Activated T-cell treated with anti-CD3 and anti-CD28 coated beads, Interleukin-2, amount 50 U/mL, for 1 hour (primary cell): ENCODE results near the gene CEP170B.
"Not testable (repeated sequence)": the region's sequence is repeated elsewhere in the genome, so short reads cannot be mapped to it uniquely, and the experiment has no call there.

ENCODE experiments used
- DNase-seq: peaks from one replicate; pipeline ENCODE4 v3.0.0-alpha.2; 2020

CEP170B gene

DNA sequence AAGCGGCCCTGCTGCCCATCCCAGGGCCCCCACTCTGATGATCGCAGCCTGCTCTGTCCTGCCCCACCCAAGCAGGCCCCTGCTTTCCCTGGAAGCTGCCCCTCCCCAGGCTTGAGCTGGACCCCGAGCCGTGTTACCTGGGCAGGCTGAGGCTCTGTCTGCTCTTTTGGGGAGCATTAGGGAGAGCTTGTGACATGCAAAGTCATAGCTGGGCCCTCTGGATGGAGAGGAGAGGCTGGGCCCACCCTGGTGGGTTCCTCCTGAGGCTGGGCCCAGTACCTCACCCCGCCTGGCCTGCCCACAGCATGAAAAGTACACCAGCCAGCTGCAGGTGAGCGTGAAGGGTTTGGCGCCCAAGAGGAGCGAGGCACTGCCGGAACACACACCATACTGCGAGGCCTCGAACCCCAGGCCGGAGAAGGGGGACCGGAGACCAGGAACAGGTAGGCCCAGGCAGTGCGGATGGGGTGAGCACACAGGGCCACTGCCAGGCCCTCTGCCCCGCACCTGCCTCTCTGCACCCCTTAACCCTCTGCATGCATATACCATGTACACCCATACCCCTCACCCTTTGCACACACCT, 15.0 kb downstream of the CEP170B start:
- DNase-seq: no peak

DNA sequence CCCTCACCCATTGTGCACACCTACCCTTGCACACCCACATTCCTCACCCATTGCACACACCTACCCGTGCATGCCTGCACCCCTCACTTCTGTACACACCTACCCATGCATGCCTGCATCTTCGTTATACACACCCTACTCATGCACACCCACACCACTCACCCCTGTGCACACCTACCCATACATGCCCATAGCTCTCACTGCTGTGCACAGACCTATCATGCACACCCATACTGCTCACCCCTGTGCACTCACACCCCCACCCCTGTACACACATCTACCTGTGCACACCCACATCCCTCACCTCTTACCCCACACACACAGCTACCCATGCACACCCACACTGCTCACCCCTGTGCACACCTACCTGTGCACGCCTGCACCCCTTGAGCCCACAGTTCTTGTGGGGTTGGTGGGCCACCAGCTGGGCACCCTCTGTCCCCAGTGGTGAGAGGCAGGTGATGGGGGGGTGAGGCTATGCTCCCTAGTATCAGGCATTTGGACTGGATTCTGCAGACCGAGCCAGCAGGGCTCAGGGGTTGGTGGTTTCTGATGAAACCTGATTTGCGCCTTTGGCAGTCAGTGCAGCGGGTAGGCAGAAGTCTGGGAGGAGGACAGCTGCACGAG, 15.6 kb downstream of the CEP170B start:
- DNase-seq: no peak

DNA sequence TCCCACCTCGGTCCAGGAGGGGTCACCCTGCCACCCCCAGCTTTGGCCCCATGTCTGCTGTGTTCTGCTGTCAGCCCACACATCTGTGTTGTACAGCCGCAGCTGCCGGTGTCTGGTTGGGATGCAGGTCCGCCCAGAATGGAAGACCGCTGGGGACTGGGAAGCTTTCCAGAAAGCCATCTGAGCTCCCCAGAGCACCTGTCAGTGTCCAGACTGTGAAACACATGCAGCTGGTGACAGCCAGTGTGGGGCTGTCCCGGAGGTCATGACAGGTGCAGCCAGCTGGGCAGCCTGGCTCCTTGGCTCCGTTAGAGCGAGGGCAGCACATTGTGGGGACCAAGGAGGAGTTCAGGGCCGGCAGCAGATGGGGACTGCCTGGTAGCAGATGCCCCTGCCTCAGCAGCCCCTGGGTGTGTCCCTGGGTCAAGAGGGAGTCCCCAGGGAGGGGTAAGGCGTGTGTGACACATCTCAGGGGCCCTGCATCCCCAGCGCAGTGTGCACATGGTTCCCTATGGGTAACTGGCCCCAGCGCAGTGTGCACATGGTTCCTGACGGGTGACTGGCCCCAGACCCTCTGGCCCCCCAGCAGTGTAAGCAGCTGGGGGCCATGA, 16.4 kb downstream of the CEP170B start:
- DNase-seq: no peak

DNA sequence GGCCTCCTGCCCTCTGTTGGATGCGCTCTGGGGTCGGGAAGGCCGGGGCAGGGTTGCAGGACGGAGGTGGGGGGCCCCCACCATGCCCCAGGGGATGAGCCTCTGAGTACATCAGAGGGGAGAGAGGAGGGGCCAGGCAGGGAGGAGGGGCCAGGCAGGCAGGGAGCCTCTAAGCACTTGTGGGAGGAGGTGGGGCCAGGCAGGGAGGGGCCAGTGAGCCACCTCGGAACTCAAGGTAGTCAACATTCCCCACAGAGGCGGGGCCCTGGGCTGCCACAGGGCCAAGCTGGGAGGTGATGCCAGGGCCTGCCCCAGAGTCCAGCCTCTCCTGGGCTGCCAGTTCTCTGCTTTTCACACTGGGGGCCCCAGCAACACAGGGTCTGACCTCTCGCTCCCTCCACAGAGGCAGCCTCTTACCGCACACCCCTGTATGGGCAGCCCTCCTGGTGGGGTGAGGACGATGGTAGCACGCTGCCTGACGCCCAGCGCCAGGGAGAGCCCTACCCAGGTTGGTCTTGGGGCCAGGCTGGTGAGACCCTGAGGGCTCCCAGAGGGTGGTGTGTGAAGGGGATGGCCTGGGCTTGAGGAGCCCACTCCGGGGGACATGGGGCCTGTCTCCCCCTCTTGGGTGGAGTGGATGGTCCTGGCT, 17.4 kb downstream of the CEP170B start:
- no peak for DNase-seq

DNA sequence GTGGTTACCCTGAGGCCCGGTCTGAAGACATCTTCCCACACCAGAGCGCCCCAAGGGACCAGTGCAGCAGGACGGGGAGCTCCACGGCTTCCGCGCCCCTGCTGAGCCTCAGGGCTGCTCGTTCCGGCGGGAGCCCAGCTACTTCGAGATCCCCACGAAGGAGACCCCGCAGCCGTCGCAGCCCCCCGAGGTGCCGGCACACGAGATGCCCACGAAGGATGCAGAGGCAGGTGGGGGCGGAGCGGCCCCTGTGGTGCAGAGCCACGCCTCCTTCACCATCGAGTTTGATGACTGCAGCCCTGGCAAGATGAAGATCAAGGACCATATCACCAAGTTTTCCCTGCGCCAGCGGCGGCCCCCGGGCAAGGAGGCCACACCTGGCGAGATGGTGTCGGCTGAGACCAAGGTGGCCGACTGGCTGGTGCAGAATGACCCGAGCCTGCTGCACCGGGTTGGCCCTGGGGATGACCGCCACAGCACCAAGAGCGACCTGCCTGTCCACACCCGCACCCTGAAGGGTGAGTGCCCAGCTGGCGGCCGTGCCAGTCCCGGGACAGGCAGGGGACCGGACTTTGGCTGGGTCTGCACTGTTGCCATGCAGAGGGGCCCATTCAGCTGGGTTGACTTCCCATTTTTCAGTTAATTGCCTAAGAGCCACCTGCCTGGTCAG, 18.1 kb downstream of the CEP170B start:
- DNase-seq: no peak

DNA sequence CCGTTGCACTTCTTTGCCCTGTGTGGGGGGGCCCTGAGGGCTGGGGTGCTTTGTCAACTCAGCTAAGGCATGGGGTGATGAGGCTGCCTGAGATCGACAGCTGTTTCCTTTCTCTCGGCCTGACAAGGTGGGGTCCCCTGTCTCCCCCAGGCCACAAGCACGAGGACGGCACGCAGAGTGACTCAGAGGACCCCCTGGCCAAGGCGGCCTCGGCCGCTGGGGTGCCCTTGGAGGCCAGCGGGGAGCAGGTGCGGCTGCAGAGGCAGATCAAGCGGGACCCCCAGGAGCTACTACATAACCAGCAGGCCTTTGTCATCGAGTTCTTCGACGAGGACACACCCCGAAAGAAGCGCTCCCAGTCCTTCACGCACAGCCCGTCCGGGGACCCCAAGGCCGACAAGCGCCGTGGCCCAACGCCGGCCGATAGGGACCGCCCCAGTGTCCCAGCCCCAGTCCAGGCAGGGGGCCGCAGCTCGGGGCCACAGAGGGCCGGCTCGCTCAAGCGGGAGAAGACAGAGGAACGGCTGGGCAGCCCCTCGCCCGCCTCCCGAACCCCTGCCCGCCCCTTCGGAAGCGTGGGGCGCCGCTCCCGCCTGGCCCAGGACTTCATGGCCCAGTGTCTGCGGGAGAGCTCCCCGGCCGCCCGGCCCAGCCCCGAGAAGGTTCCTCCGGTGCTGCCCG, 18.8 kb downstream of the CEP170B start:
- no peak for DNase-seq

DNA sequence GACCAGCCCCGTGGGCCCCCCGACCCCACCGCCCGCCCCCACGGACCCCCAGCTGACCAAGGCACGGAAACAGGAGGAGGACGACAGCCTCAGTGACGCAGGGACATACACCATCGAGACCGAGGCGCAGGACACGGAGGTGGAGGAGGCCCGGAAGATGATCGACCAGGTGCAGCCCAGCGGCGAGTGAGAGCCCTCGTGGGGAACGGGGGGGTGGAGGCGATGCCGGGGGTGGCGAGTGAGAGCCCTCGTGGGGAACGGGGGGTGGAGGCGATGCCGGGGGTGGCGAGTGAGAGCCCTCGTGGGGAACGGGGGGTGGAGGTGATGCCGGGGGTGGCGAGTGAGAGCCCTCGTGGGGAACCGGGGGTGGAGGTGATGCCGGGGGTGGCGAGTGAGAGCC, 19.3 kb downstream of the CEP170B start:
- not testable (repeated sequence) for DNase-seq

DNA sequence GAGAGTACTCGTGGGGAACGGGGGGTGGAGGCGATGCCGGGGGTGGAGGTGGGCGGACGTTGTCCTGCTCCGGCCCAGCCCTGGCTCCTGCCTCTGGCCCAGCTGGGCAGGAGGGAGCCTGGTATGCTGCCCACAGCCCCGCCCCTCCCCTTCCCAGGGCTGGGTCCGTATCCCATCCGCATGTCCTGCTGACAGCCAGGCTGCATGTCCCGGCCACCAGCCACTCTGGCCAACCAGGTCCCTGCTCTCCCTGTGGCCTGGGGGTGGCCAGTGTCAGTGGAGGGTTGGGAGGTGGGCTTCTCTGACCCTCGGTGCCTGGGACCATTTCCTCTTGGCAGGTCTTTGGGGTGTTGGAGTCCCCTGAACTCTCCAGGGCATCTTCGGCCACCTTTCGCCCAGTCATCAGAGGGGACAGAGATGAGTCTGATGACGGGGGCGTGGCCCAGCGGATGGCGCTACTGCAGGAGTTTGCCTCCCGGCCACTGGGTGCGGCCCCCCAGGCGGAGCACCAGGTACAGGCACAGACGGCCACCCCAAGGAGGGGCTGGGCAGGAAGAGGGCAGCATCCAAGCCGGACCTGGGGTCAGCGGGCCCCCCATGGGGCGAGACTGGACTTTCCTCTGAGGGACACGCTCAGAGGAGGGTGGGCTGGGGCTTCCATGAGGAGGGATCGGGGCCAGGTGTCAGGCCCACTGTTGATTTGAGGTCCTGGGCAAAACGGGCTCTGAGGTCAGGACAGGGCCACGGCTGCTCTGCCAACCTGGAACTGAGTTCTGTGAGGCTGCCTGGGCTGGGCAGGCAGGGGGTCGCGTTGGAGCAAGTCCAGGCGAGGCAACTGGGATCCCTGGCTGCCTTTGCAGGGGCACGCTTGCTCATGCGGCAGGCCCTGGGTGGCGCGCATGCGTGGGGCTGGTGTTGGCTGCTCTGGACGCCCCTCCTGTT, 20.2 kb downstream of the CEP170B start:
- DNase-seq: no peak

DNA sequence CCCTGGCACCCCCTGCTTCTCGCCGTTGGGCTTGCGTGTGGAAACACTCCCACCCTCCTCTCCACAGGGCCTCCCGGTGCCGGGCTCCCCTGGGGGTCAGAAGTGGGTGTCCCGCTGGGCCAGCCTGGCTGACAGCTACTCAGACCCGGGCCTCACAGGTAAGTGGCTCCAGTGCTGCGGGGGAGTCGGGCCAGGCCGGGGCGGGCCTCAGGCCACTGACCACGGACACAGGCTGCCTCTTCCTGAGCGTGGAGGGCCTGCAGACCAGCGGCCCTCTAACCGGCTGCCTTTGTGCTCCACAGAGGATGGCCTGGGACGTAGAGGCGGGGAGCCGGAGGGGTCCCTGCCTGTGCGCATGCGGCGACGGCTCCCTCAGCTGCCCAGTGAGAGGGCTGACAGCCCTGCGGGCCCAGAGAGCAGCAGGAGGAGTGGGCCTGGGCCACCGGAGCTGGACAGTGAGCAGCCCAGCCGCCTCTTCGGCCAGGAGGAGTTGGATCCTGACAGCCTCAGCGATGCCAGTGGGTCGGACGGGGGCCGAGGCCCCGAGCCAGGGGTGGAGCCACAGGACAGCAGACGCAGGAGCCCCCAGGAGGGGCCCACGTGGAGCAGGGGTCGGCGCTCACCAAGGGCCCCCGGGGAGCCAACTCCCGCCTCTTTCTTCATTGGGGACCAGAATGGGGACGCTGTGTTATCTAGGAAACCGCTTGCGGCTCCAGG, 21.1 kb downstream of the CEP170B start:
- no peak for DNase-seq

DNA sequence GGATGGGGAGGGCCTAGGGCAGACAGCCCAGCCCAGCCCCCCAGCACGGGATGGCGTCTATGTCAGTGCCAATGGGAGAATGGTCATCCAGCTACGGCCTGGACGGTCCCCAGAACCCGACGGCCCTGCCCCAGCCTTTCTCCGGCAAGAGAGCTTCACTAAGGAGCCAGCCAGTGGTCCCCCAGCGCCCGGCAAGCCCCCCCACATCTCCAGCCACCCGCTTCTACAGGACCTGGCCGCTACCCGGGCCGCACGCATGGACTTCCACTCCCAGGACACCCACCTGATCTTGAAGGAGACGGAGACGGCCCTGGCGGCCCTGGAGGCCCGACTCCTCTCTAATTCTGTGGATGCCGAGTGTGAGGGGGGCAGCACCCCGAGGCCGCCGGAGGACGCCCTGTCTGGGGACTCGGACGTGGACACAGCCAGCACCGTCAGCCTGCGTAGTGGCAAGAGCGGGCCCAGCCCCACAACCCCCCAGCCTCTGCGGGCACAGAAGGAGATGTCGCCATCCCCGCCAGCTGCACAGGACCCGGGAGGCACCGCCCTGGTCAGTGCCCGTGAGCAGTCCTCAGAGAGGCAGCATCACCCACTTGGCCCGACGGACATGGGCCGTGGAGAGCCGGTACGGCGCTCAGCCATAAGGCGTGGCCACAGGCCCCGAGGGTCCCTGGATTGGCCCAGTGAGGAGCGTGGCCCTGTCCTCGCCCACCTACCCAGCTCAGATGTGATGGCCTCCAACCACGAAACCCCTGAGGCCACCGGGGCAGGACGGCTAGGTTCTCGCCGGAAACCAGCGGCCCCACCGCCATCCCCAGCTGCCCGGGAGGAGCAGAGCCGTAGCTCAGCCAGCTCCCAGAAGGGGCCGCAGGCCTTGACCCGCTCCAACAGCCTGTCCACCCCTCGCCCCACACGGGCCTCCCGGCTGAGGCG, 21.9 kb downstream of the CEP170B start:
- no peak for DNase-seq

DNA sequence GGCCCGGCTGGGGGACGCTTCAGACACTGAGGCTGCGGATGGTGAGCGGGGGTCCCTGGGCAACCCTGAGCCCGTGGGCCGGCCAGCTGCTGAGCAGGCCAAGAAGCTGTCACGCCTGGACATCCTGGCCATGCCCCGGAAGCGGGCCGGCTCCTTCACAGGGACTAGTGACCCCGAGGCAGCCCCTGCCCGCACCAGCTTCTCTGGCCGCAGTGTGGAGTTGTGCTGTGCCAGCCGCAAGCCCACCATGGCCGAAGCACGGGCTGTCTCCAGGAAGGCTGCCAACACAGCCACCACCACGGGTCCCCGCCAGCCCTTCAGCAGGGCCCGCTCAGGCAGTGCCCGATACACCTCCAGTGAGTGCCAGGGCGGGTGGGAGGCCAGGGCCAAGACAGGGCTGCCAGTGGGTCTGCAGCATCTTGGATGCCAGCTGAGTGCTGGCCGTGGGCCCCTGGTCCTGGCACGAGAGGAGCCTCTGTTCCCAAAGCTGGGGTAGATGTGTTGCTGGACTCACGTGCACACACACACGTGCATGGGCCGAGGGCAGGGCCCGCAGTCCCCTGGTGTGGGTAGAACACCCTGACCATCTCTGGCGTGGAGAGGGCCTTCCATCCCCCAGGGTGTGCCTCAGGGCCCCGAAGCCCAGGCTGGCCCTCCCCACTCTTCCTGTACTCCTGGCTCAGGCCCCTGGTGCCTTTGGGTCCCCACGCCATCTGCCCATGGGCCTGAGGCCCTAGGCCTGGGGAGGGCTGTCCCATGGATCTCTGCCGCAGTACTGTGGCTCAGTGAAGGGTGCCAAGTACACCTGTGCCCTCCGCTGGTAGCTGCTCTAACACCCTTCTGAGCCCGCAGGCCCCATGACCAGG, 22.8 kb downstream of the CEP170B start:
- DNase-seq: no peak

DNA sequence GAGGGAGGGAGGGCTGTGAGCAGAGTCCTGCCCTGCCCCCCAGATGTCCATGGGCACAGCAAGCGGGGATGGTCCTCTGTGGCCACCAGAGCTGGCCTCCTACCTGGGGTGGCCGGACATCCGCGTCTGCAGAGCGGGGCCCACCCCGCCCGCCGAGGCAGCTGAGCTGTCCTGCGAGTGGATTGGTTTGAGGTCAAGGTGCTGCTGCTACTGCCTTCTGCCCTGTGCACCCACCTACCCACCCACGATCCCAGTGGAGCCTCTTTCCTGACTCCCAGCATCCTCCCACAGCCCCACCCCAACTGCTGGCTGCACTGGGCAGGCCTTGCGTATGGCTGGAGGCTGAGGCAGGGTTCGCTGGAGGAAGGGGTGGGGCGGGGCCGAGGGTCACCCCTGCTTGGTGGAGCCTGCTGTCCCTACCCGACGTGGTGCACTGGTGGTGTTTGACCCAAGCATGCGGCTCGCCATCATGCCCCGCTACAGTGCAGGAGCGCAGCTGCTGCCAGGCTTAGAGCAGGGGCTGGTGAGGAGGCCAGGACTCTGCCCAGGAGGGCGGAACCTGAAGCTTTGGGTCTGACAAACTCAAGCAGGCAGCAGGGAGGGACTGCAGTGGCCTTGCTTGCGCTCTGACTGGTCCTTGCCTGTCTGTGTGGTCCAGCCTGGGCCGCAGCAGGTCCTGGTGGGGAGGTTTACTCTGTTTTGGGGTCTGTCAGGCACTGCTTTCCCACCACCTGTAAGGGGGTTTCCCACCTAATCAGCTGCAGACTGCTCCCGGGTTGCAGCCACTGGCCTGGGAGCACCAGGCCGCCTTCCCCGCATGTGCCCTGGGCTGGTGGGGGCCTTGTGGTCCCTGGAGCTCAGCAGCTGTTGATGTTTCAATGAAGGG, 23.7 kb downstream of the CEP170B start:
- DNase-seq: no peak

DNA sequence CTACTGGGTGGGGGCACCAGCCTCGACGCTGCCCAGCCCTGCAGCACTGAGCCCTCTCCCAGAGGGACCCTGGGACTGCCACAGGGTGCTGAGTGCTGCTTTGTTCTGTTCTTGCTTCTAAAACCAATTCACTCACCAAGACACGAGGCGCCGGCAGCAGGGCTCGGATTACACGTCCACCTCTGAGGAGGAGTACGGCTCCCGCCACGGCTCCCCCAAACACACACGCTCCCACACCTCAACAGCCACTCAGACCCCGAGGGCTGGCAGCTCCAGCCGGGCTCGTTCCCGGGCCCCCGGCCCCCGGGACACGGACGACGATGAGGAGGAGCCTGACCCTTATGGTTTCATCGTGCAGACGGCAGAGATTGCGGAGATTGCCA, 24.3 kb downstream of the CEP170B start:
- DNase-seq: no peak

DNA sequence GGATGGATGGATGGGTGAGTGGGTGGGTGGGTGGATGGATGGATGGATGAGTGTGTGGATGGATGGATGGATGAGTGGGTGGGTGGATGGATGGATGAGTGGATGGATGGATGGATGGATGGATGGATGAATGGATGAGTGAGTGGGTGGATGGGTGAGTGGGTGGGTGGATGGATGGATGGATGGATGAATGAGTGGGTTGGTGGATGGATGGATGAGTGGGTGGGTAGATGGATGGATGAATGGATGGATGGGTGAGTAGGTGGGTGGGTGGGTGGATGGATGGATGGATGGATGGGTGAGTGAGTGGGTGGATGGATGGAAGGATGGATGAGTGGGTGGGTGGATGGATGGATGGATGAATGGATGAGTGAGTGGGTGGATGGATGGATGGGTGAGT, 25.2 kb downstream of the CEP170B start:
- not testable (repeated sequence) for DNase-seq

DNA sequence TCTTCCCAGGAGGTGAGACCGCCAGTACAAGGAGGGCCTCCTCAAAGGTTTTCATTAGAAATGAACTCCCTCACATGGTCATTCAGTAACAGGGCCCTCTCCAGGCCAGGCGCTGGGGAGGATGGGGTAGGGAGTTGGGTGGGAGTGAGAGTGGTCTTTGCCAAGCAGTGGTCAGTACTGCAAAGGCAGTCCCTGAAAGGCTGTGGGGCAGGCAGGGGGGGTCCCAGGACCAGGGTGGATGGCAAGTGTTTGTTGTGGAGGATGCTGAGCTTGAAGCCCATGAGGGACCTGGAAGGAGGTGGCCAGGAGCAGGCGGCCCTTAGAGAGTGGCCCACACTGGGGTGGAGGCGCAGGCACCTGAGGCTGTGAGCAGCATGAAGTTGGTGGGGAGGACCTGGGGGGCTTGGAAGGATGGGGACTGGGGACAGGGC, 26.1 kb downstream of the CEP170B start:
- no peak for DNase-seq

DNA sequence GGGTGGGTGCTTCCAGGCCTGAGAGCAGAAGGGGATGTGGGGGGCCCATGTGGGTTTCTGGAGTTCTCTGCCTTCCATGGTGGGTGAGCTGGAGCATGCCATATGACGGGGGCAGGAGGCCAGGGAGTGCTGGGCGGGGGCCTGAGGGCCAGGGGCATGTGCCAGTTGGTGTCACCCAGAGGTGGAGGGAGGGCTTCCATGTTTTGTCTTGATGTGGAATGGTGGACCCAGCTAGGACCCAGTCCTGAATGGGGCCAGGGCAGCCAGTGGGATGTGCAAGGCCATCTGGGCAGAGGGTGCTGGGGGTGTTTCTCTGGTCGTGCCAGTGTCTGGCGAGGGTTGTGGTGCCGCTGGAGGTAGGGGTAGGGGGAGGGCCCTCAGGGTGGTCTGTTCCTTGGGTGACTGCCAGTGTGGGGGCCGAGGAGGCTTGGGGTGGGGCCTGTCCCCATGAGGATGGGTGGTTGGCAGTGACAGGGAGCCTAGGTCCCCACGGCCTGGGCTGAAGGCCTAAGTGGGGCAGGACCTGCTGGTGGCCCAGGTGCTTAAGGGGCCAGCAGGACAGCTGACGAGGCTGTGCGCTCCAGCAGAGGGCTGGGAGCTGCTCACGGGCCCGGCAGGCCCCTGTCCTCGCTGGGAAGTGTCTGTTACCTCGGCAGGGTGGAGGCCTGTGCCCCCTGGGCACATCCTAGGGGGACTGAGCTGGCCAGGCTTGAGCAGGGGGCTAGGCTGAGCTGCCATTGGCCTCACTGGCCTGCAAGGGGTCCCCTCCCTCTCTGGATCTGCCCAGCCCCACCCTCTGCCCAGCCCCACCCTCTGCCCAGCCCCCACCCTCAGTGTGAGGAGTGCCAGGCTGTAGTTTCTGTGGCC, 26.8 kb downstream of the CEP170B start:
- DNase-seq: no peak
